Chondrocyte (in vitro differentiated cells): ENCODE measurements around the gene SCLY. TPM values are rescaled to one million over a fixed set of nuclear protein-coding genes. Genes with fewer than 3 reads are reported as not detected.
A peak's percentile ranks its signal among the peaks of the same experiment; 100 is the strongest.

Experiments used
- DNase-seq: peaks from one replicate; pipeline ENCODE4 v3.0.0; 2021; ENCODE audit warnings: mixed read lengths, low spot score
- H3K27ac Mint-ChIP-seq: one replicate; pipeline ENCODE4 v1.8.0; 2021; ENCODE audit warnings: mild to moderate bottlenecking, moderate library complexity, mixed read lengths; ENCODE audit not compliant: unreplicated experiment
- H3K27me3 Mint-ChIP-seq: 2 replicates; pipeline ENCODE4 v1.8.0; 2021; ENCODE audit warnings: low read depth, mixed read lengths
- H3K36me3 Mint-ChIP-seq: 2 replicates; pipeline ENCODE4 v1.8.0; 2021; ENCODE audit warnings: low read depth, mixed read lengths
- H3K4me1 Mint-ChIP-seq: 2 replicates; pipeline ENCODE4 v1.8.0; 2021; ENCODE audit warnings: low read depth, mild to moderate bottlenecking, mixed read lengths
- H3K4me3 Mint-ChIP-seq: one replicate; pipeline ENCODE4 v1.8.0; 2021; ENCODE audit warnings: mild to moderate bottlenecking, moderate library complexity, mixed read lengths; ENCODE audit not compliant: unreplicated experiment
- H3K9me3 Mint-ChIP-seq: 2 replicates; pipeline ENCODE4 v1.8.0; 2021; ENCODE audit warnings: low read depth, mixed read lengths
- total RNA-seq: library from RNA; stranded (reverse); gene quantifications from 3 replicates; pipeline ENCODE4 v1.2.1, GENCODE V29; 2021
- TF ChIP-seq, protein P1 (sequence below): fragments of 200-600 bp; sonication (generic); IDR thresholded peaks from 2 replicates; pipeline ENCODE4 v1.5.0; 2021; ENCODE audit warnings: antibody characterized with exemption, mild to moderate bottlenecking, moderate library complexity

Gene SCLY
- total RNA-seq, 1 donor from 2014 or later: 12.7 TPM

DNA sequence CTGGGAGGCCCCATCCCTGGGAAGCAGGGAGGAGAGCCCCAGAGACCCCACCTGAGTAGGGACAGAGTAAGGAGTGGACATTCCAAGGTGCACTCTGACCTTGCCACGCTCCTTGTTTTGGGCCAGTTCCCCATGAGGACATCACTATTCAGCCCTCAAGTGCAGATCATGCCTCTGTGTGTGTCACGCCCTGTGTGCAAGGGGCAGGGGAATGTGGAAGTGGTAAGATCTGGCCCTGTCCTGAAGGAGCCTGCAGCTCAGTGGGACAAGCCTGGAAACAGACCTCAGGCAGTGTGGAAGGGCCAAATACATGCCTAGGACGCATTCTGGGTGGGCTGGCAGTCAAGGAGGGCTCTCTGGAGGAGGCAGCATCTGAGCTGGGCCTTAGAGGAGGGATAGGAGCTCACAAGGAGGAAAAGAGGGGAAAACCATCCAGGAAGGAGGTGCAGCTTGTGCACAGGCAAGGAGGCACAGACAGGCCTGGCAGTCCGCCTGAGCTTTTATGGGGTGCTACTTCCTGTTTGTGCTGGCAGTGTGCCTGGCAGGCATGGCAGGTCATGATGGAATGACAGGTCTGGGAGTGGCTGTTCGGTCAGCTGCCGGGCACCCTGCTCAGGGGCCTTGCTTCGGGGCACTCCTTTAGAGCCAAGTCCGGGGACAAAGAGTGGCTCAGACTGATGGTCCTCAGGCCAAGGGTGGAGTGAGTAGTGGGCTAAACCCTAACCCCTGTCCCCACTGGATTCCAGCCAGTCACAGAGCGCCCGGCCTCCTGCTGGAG, 80.9 kb downstream of the SCLY start:
- Mint-ChIP-seq H3K36me3 (peaks cover 9% of the 10 kb centered on the region), H3K4me3 (peak overlapping the region; percentile 68), H3K27me3 (no peaks in the 10 kb centered on the region), H3K4me1 (peaks cover 46% of the 10 kb centered on the region), H3K27ac (peak overlapping the region; percentile 70), H3K9me3 (no peaks in the 10 kb centered on the region)
- DNase-seq: no peak
- TF ChIP-seq, protein P1, sequence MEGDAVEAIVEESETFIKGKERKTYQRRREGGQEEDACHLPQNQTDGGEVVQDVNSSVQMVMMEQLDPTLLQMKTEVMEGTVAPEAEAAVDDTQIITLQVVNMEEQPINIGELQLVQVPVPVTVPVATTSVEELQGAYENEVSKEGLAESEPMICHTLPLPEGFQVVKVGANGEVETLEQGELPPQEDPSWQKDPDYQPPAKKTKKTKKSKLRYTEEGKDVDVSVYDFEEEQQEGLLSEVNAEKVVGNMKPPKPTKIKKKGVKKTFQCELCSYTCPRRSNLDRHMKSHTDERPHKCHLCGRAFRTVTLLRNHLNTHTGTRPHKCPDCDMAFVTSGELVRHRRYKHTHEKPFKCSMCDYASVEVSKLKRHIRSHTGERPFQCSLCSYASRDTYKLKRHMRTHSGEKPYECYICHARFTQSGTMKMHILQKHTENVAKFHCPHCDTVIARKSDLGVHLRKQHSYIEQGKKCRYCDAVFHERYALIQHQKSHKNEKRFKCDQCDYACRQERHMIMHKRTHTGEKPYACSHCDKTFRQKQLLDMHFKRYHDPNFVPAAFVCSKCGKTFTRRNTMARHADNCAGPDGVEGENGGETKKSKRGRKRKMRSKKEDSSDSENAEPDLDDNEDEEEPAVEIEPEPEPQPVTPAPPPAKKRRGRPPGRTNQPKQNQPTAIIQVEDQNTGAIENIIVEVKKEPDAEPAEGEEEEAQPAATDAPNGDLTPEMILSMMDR: no peak

DNA sequence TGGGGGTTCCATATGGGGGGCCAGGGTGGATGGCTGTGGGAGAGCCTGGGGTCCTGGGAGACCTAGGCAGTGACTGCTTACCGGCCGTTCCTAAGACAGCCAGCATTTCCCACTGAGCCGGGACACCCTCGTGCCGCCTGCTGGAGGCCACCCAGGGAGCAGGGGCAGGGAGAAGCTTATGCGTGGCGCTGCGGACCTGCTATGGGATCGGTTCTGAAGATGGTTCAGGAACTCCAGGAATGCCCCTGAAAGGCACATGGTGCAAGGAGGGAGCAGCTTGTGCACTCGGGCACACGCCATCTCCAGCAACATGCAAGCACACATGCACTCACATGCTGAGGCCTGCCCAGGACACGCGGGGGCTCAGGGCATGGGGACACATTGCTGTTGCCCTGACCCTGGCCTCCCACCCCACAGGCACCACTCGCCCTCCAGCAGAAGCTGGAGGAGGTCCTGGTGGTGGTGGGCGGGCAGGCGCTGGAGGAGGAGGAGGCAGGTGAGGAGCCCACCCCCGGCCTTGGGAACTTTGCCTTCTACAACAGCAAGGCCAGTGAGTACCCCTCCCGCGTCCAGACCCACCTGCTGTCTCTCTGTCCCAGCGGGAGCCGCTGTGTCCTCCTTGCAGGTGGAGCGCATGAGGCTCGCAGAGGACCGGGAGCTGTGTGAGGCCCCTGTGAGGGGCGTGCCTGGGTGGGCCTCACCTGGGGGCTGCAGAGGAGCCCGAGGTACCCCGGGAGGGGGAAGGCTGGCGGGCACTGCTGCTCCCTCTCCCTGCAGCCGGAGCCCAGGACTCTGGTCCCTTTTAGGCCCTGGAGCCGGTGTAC, 81.8 kb downstream of the SCLY start:
- no peaks in the 10 kb centered on the region for H3K9me3 Mint-ChIP-seq

DNA sequence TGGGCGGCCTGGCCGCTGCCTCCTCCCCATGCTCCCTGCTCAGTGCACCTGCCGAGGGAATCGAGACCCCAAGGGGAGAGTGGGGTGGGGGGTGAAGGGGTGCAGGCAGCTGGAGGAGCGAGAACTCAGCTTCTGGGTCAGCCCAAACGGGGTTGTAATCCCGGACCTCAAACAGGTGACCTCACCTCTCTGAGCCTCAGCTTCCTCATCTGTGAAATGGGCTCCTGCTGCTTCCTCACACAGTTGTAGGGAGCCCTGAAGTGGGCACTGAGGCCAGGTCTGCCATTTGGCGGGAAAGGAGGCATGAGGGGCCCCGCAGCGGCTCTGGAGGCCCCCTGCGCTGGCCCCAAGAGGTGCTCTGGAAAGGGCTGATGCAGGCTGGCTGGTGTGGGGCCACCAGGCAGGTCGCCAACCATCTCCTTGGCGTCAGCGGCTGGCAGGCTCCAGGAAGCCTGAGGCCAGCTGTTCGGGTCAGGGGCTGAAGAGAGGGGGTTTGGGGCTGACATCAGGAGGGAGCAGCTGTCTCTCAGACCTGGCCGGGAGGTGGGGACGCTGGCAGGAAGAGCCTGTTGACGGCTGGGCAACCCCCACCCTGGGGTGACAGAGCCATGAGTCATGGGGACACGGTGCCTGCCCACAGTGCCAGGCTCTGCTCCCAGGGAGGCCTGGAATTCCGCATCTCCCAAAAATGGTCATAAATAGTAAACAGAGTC, 82.6 kb downstream of the SCLY start:
- Mint-ChIP-seq H3K4me3 (peak overlapping the region; percentile 55), H3K9me3 (no peaks in the 10 kb centered on the region), H3K4me1 (peaks cover 38% of the 10 kb centered on the region), H3K27me3 (no peaks in the 10 kb centered on the region), H3K27ac (peak overlapping the region; percentile 70), H3K36me3 (peaks cover 9% of the 10 kb centered on the region)
- DNase-seq: no peak
- TF ChIP-seq, protein P1: no peak

More for the DNA sequence above, 81.8 kb downstream of the SCLY start:
- H3K4me1 Mint-ChIP-seq: peaks cover 46% of the 10 kb centered on the region
- peak overlapping the region; percentile 68 for H3K4me3 Mint-ChIP-seq
- H3K36me3 Mint-ChIP-seq: peaks cover 9% of the 10 kb centered on the region
- TF ChIP-seq, protein P1: no peak
- no peak for DNase-seq
- peak overlapping the region; percentile 70 for H3K27ac Mint-ChIP-seq
- H3K27me3 Mint-ChIP-seq: no peaks in the 10 kb centered on the region

DNA sequence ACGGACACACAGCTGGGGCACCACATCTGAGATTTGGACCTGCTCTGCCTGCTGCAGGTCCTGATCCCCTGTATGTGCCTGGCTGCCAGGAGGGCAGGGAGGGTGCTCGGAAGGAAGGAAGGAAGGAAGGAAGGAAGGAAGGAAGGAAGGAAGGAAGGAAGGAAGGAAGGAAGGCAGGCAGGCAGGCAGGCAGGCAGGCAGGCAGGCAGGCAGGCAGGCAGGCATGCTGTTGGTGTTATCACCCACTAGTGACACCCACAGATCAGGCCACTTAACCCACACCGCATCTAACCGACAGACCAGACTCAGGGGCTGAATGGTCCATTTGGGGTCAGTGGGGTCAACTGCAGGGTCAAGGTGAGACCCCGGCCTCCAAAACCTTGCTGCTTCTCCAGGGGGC, 83.5 kb downstream of the SCLY start:
- Mint-ChIP-seq H3K9me3 (no peaks in the 10 kb centered on the region), H3K36me3 (peaks cover 9% of the 10 kb centered on the region), H3K4me1 (peaks cover 35% of the 10 kb centered on the region), H3K27me3 (no peaks in the 10 kb centered on the region), H3K27ac (no peak overlapping the region), H3K4me3 (no peak overlapping the region)
- DNase-seq: no peak
- TF ChIP-seq, protein P1: no peak

DNA sequence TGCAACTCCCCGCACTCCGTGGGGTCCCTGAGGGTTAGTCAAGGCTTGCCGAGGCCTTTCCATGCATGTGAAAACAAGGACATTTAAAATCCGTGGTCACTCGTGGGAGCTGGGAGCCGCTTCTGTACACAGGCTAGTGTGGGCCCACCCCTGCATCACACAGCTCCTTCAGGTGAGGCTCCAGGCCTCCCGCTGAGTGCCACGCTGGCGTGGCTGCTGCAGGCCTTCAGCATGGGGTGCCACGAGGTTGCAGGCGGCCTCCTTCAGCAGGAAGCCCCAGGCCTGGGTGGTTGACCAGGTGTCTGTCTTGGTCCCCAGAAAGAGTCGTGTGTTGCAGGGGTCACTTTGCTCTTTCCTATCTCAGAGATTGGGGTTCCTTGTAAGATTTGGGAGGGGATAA, 84.2 kb downstream of the SCLY start:
- Mint-ChIP-seq H3K4me3 (no peak overlapping the region), H3K36me3 (peaks cover 9% of the 10 kb centered on the region), H3K9me3 (no peaks in the 10 kb centered on the region), H3K4me1 (peaks cover 30% of the 10 kb centered on the region), H3K27ac (no peak overlapping the region), H3K27me3 (no peaks in the 10 kb centered on the region)
- no peak for DNase-seq
- TF ChIP-seq, protein P1: no peak
